Right kidney (tissue), 1 donor: ENCODE data around the gene FOXA3.
"Not testable (repeated sequence)": the region's sequence is repeated elsewhere in the genome, so short reads cannot be mapped to it uniquely, and the experiment has no call there.

ENCODE experiments used
- DNase-seq: peaks from one replicate; pipeline ENCODE4 v3.0.0-alpha.2; 2016

Gene FOXA3

GRCh38 chr19:45828523-45828922 lies 35.6 kb upstream of the FOXA3 start:
- no peak for DNase-seq

GRCh38 chr19:45828945-45829344 lies 35.2 kb upstream of the FOXA3 start:
- DNase-seq, result no peak

GRCh38 chr19:45834970-45835369 lies 29.2 kb upstream of the FOXA3 start:
- no peak for DNase-seq

GRCh38 chr19:45842198-45842597 lies 21.9 kb upstream of the FOXA3 start:
- no peak for DNase-seq

GRCh38 chr19:45847663-45848062 lies 16.5 kb upstream of the FOXA3 start:
- no peak for DNase-seq

- DNase-seq, result no peak
Measured at GRCh38 chr19:45848922-45849321, 15.2 kb upstream of the FOXA3 start.

- no peak for DNase-seq
Measured at GRCh38 chr19:45852145-45852750, 11.9 kb upstream of the FOXA3 start.

- no peak for DNase-seq
Measured at GRCh38 chr19:45852983-45853382, 11.1 kb upstream of the FOXA3 start.

GRCh38 chr19:45854167-45854778 lies 9.9 kb upstream of the FOXA3 start:
- no peak for DNase-seq

GRCh38 chr19:45860359-45861259 lies 3.5 kb upstream of the FOXA3 start:
- DNase-seq, result no peak

GRCh38 chr19:45862271-45862563 lies 1.9 kb upstream of the FOXA3 start:
- DNase-seq, result no peak

GRCh38 chr19:45862564-45863334 lies 1.4 kb upstream of the FOXA3 start, which contains the start of gene SYMPK:
SYMPK (minus strand) TSS chr19:45863147; CDS start chr19:45854495, 8,652 bp downstream.
- peak; percentile 88 for DNase-seq

GRCh38 chr19:45863335-45863839 lies 739 bp upstream of the FOXA3 start:
- no peak for DNase-seq

GRCh38 chr19:45864629-45865082 lies 530 bp downstream of the FOXA3 start:
- peak; percentile 21 for DNase-seq

- no peak for DNase-seq
Measured at GRCh38 chr19:45865269-45865948, 1.3 kb downstream of the FOXA3 start.

- no peak for DNase-seq
Measured at GRCh38 chr19:45866400-45867176, 2.5 kb downstream of the FOXA3 start.

GRCh38 chr19:45867241-45867640 lies 3.1 kb downstream of the FOXA3 start:
- not testable (repeated sequence) for DNase-seq

- no peak for DNase-seq
Measured at GRCh38 chr19:45870798-45871197, 6.7 kb downstream of the FOXA3 start.

GRCh38 chr19:45872095-45872919 lies 8.2 kb downstream of the FOXA3 start:
- no peak for DNase-seq

GRCh38 chr19:45873219-45873772 lies 9.2 kb downstream of the FOXA3 start:
- DNase-seq, result no peak
